PC-3 (cell line): ENCODE data around the gene HBD. TPM values are rescaled to one million over a fixed set of nuclear protein-coding genes. Genes with fewer than 3 reads are reported as not detected.

Experiments used
- ATAC-seq: fragments of 200-7000 bp; cut with Tn5 transposase; 2 replicates; pipeline ENCODE4 v1.9.1; 2020; ENCODE audit warnings: mild to moderate bottlenecking, moderate library complexity
- BruUV-seq: library from RNA; stranded (reverse); fragments of 400-500 nt; replicated peaks from 2 replicates; lab custom pipeline; 2021; lab: Mats Ljungman, UMichigan
- CTCF ChIA-PET: fragments of 300-600 bp; sonication (Branson Sonifier 250); formaldehyde crosslinking; loops from one replicate; lab custom pipeline; 2022; ENCODE audit warnings: antibody characterized with exemption; lab: Charles Lee
- POLR2A ChIA-PET: fragments of 300-600 bp; sonication (Branson Sonifier 250); formaldehyde crosslinking; loops from one replicate; lab custom pipeline; 2022; ENCODE audit warnings: antibody characterized with exemption; ENCODE audit not compliant: unreplicated experiment; lab: Charles Lee
- DNase-seq: peaks from one replicate; pipeline ENCODE4 v3.0.0-alpha.2; 2015
- H2AFZ ChIP-seq: fragments of 300-600 bp; sonication (generic); 2 replicates; pipeline ENCODE4 v1.6.0; 2016; ENCODE audit warnings: antibody characterized with exemption, low read length
- H3F3A ChIP-seq: fragments of 300-600 bp; sonication (generic); one replicate; pipeline ENCODE4 v1.6.0; 2017; ENCODE audit warnings: antibody characterized with exemption, low read length, control low read depth, mild to moderate bottlenecking; ENCODE audit not compliant: unreplicated experiment
- H3K27ac ChIP-seq: fragments of 300-600 bp; sonication (generic); 2 replicates; pipeline ENCODE4 v1.5.1; 2016; ENCODE audit warnings: mild to moderate bottlenecking, low read length
- H3K27me3 ChIP-seq: fragments of 300-600 bp; sonication (generic); 2 replicates; pipeline ENCODE4 v1.6.1; 2016; ENCODE audit warnings: low read length, mixed read lengths
- H3K36me3 ChIP-seq: fragments of 300-600 bp; sonication (generic); 2 replicates; pipeline ENCODE4 v1.6.1; 2016; ENCODE audit warnings: low read depth, mixed run types, low read length, mixed read lengths
- H3K4me1 ChIP-seq: fragments of 300-600 bp; sonication (generic); 2 replicates; pipeline ENCODE4 v1.5.1; 2016; ENCODE audit warnings: low read length; ENCODE audit not compliant: insufficient read depth
- H3K4me2 ChIP-seq: fragments of 300-600 bp; sonication (generic); 2 replicates; pipeline ENCODE4 v1.6.0; 2016; ENCODE audit warnings: low read length
- H3K4me3 ChIP-seq: fragments of 300-600 bp; sonication (generic); 2 replicates; pipeline ENCODE4 v1.5.1; 2016; ENCODE audit warnings: mild to moderate bottlenecking, low read length, mixed read lengths
- H3K79me2 ChIP-seq: fragments of 300-600 bp; sonication (generic); 2 replicates; pipeline ENCODE4 v1.6.1; 2017; ENCODE audit warnings: low read length, mixed read lengths
- H3K9ac ChIP-seq: fragments of 300-600 bp; sonication (generic); 2 replicates; pipeline ENCODE4 v1.6.0; 2016; ENCODE audit warnings: mild to moderate bottlenecking, low read length
- H3K9me2 ChIP-seq: fragments of 300-600 bp; sonication (generic); replicated peaks from 2 replicates; pipeline ENCODE4 v1.6.1; 2016; ENCODE audit warnings: mixed run types, low read length, mixed read lengths
- H3K9me3 ChIP-seq: fragments of 300-600 bp; sonication (generic); 2 replicates; pipeline ENCODE4 v1.6.1; 2016; ENCODE audit warnings: low read length, mixed read lengths
- H4K20me1 ChIP-seq: fragments of 300-600 bp; sonication (generic); 2 replicates; pipeline ENCODE4 v1.6.1; 2016; ENCODE audit warnings: low read length, mixed read lengths
- CTCF ChIP-seq: fragments of 300-600 bp; sonication (generic); conservative IDR thresholded peaks from 2 replicates; pipeline ENCODE4 v1.5.1; 2017; ENCODE audit warnings: antibody characterized with exemption, low read depth, mild to moderate bottlenecking, low read length
- EZH2 ChIP-seq: fragments of 300-600 bp; sonication (generic); IDR thresholded peaks from one replicate; pipeline ENCODE4 v1.6.1; 2017; ENCODE audit warnings: antibody characterized with exemption, mild to moderate bottlenecking, low read length; ENCODE audit not compliant: unreplicated experiment
- EZH2phosphoT487 ChIP-seq: fragments of 300-600 bp; sonication (generic); IDR thresholded peaks from 2 replicates; pipeline ENCODE4 v1.6.1; 2018; ENCODE audit warnings: mild to moderate bottlenecking, antibody characterized with exemption, low read length, borderline replicate concordance
- intact Hi-C: fragments of 100-400 bp; cut with micrococcal nuclease; formaldehyde crosslinking; loops from 2 replicates; pipeline ENCODE4 v1.9.0; 2023
- total RNA-seq: library from RNA; depleted of rRNA; stranded (reverse); fragments of >200 nt; gene quantifications from 2 replicates; pipeline ENCODE4 v1.2.3, GENCODE V29; 2014

HBD gene
- total RNA-seq, 1 experiment from 2014 or later, result not detected

- DNase-seq (no peak), ATAC-seq (no peak)
- H3F3A ChIP-seq, result no peaks in the 10 kb centered on the region
- no peaks in the 10 kb centered on the region for H3K79me2 ChIP-seq
- H3K36me3 ChIP-seq, result no peaks in the 10 kb centered on the region
- H3K4me1 ChIP-seq, result no peaks in the 10 kb centered on the region
- H3K27me3 ChIP-seq, result no peaks in the 10 kb centered on the region
- TF ChIP-seq EZH2phosphoT487 (no peak), EZH2 (no peak), CTCF (no peak)
- H3K9ac ChIP-seq, result no peak overlapping the region
- no TSS peak for BruUV-seq
- H3K4me2 ChIP-seq, result no peak overlapping the region
- no peak overlapping the region for H2AFZ ChIP-seq
- POLR2A ChIA-PET, result no interaction called here
- intact Hi-C loops, result no loop called here
- no peaks in the 10 kb centered on the region for H3K9me3 ChIP-seq
- H4K20me1 ChIP-seq, result no peaks in the 10 kb centered on the region
- CTCF ChIA-PET, result no interaction called here
- H3K27ac ChIP-seq, result no peak overlapping the region
- no peaks in the 10 kb centered on the region for H3K9me2 ChIP-seq
- H3K4me3 ChIP-seq, result no peak overlapping the region
Measured at GRCh38 chr11:5227681-5228080, 6.6 kb downstream of the HBD start.

DNA sequence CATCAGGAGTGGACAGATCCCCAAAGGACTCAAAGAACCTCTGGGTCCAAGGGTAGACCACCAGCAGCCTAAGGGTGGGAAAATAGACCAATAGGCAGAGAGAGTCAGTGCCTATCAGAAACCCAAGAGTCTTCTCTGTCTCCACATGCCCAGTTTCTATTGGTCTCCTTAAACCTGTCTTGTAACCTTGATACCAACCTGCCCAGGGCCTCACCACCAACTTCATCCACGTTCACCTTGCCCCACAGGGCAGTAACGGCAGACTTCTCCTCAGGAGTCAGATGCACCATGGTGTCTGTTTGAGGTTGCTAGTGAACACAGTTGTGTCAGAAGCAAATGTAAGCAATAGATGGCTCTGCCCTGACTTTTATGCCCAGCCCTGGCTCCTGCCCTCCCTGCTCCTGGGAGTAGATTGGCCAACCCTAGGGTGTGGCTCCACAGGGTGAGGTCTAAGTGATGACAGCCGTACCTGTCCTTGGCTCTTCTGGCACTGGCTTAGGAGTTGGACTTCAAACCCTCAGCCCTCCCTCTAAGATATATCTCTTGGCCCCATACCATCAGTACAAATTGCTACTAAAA lies 7.5 kb downstream of the HBD start, which contains the start of gene HBB:
HBB (minus strand) TSS at position 340 of the 579 bp plus-strand sequence; CDS start at position 290, 50 bp downstream.
- POLR2A ChIA-PET, result no interaction called here
- DNase-seq (no peak), ATAC-seq (no peak)
- Histone ChIP-seq H3K27me3 (no peaks in the 10 kb centered on the region), H3K36me3 (no peaks in the 10 kb centered on the region), H3K4me2 (no peak within 1 kb of the TSS), H3K9me2 (no peaks in the 10 kb centered on the region), H3K4me3 (no peak within 1 kb of the TSS), H3K4me1 (no peaks in the 10 kb centered on the region), H3K27ac (no peak within 1 kb of the TSS), H3F3A (no peaks in the 10 kb centered on the region), H2AFZ (no peak within 1 kb of the TSS), H4K20me1 (no peaks in the 10 kb centered on the region), H3K9ac (no peak within 1 kb of the TSS), H3K79me2 (no peaks in the 10 kb centered on the region), H3K9me3 (no peaks in the 10 kb centered on the region)
- CTCF ChIA-PET, result no interaction called here
- no TSS peak for BruUV-seq
- intact Hi-C loops, result no loop called here
- TF ChIP-seq EZH2phosphoT487, result no peak
- TF ChIP-seq EZH2, result no peak
- no peak for TF ChIP-seq CTCF

DNA sequence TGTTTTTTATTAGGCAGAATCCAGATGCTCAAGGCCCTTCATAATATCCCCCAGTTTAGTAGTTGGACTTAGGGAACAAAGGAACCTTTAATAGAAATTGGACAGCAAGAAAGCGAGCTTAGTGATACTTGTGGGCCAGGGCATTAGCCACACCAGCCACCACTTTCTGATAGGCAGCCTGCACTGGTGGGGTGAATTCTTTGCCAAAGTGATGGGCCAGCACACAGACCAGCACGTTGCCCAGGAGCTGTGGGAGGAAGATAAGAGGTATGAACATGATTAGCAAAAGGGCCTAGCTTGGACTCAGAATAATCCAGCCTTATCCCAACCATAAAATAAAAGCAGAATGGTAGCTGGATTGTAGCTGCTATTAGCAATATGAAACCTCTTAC lies 8.8 kb downstream of the HBD start:
- no peaks in the 10 kb centered on the region for H3F3A ChIP-seq
- no peak for DNase-seq
- H3K27me3 ChIP-seq, result no peaks in the 10 kb centered on the region
- POLR2A ChIA-PET, result no interaction called here
- H3K27ac ChIP-seq, result no peak overlapping the region
- no peaks in the 10 kb centered on the region for H3K79me2 ChIP-seq
- no peak overlapping the region for H2AFZ ChIP-seq
- H3K9me2 ChIP-seq, result no peaks in the 10 kb centered on the region
- no peak overlapping the region for H3K4me2 ChIP-seq
- BruUV-seq, result no TSS peak
- H4K20me1 ChIP-seq, result no peaks in the 10 kb centered on the region
- no peaks in the 10 kb centered on the region for H3K4me1 ChIP-seq
- TF ChIP-seq EZH2phosphoT487 (no peak), CTCF (no peak)
- H3K9ac ChIP-seq, result no peak overlapping the region
- H3K36me3 ChIP-seq, result no peaks in the 10 kb centered on the region
- no peak for ATAC-seq
- CTCF ChIA-PET, result no interaction called here
- no peak overlapping the region for H3K4me3 ChIP-seq
- H3K9me3 ChIP-seq, result no peaks in the 10 kb centered on the region
- intact Hi-C loops, result no loop called here
